Parietal lobe (tissue), 1 donor: ENCODE measurements around the gene MR1. TPM values are rescaled to one million over a fixed set of nuclear protein-coding genes. Genes with fewer than 3 reads are reported as not detected.

ENCODE experiments used
- total RNA-seq: library from RNA; depleted of rRNA; stranded (reverse); fragments of >200 nt; gene quantifications from one replicate; pipeline ENCODE4 v1.2.3, GENCODE V29; 2014

MR1 gene
- 0.63 TPM for total RNA-seq

DNA sequence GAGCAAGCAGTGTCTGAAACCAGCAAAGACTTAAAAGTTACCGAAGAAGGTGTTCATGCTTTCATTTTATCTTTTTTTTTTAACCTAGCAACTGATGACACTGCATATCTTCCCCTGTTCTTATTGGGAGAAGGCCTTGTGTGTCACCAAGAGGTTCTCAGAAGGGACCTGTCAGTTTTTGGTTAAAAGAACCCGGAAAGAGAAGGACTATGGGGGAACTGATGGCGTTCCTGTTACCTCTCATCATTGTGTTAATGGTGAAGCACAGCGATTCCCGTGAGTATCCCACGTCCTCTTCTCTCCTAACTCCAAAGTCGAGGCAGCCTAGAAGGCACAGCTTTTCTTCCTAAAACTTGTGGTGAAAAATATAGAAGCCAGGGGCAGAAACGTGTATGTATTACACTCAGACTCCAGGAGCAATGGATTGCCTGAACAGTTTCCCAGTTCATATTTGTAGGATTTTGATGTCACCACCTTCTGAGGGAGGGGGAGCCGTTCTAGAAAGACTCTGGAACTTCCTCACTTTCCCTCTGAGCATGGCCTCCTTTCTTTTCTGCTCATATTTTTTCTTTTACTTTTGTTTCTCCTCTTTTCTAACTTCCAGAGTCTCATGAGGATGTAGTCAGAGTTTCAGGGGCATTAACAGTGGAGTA is at the start of gene MR1:
TSS of gene MR1 (plus strand) at position 185 of the 653 bp plus-strand sequence. CDS start at position 210, 25 bp downstream.

DNA sequence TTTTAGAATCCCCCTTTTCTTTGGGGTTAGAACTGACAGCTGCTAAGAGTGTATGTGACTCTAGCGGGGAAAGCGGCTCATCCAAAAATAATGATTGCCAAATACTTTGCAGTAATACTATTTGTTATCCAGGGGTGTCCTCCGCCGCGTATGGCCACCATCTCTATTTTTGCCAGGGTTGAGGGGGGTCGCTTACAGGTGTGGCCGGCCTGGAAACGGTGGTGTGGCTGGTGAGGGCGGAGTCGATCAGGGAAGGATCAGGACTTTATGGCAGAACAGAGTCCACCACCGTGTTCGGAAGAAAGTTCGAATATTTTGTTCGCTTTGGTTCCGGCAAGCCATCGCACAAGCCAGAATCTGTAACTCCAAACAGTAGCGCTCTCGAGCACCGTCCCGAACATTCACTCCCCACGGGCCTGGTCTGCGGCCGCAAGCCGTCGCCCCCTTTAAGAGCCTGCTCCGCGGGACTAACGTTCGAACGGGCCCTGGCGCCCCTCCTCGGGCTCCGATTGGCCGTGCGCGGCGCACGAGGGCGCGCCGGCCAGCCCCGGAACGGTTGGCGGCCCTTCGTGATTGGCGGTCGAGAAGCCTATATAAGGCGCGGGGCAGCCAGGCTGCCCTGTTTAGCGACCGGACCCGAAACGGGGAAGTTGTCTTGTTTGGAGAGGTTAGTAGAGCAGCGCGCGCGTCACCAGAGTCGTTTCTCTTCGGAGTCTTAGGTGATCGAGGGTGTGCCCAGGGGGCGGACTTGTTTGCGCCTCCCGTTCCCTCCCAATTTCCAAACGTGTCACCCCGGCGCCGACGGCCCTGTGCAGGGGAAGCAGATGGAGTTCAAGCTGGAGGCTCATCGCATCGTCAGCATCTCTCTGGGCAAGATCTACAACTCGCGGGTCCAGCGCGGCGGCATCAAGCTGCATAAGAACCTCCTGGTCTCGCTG is 54.6 kb downstream of the MR1 start, which contains the start of gene IER5:
TSS of gene IER5 (plus strand) at position 622 of the 938 bp plus-strand sequence. CDS start at position 825, 203 bp downstream.

Other genes with a start within 250 kb of the MR1 start
- 4.4 TPM for gene KIAA1614, start 121.1 kb upstream of the MR1 start, total RNA-seq
- gene STX6, start 11.1 kb upstream of the MR1 start, total RNA-seq = 89.5 TPM
- gene IER5, start 54.7 kb downstream of the MR1 start, total RNA-seq = 16.9 TPM